HUDEP-2 (cell line): ENCODE data around the gene SRPK2.

ENCODE experiments used
- DNase-seq, 76 experiments: peaks; one replicate each; lab custom pipeline; 2025; ENCODE audit not compliant: unreplicated experiment in 76 of 76; lab: John Stamatoyannopoulos, UW

The SRPK2 gene

GRCh38 chr7:105229641-105230040 is 159.1 kb downstream of the SRPK2 start:
- no peak for DNase-seq

- DNase-seq, result no peak
These were observed 160.2 kb downstream of the SRPK2 start for GRCh38 chr7:105228555-105228954.

GRCh38 chr7:105227391-105227790 is 161.3 kb downstream of the SRPK2 start:
- no peak for DNase-seq

GRCh38 chr7:105224884-105225651 is 163.7 kb downstream of the SRPK2 start:
- peak in 8 of 76 experiments; percentile 1 to 33 (median 10) for DNase-seq

GRCh38 chr7:105222953-105223352 is 165.8 kb downstream of the SRPK2 start:
- DNase-seq, result no peak

GRCh38 chr7:105219771-105220160 is 169.0 kb downstream of the SRPK2 start:
- DNase-seq, result no peak

- DNase-seq, result no peak
These were observed 169.6 kb downstream of the SRPK2 start for GRCh38 chr7:105218939-105219770.

- no peak for DNase-seq
These were observed 170.5 kb downstream of the SRPK2 start for GRCh38 chr7:105218215-105218614.

GRCh38 chr7:105216786-105217185 is 171.9 kb downstream of the SRPK2 start:
- no peak for DNase-seq

- DNase-seq, result no peak
These were observed 172.9 kb downstream of the SRPK2 start for GRCh38 chr7:105215821-105216220.

GRCh38 chr7:105215182-105215581 is 173.5 kb downstream of the SRPK2 start:
- no peak for DNase-seq

GRCh38 chr7:105213611-105214010 is 175.1 kb downstream of the SRPK2 start:
- no peak for DNase-seq

GRCh38 chr7:105212212-105212611 is 176.5 kb downstream of the SRPK2 start:
- DNase-seq, result no peak

- DNase-seq, result peak in 37 of 76 experiments; percentile 2 to 51 (median 18)
These were observed 178.0 kb downstream of the SRPK2 start for GRCh38 chr7:105210721-105211205.

GRCh38 chr7:105209870-105210269 is 178.9 kb downstream of the SRPK2 start:
- no peak for DNase-seq

- no peak for DNase-seq
These were observed 179.3 kb downstream of the SRPK2 start for GRCh38 chr7:105209433-105209832.

GRCh38 chr7:105206985-105207384 is 181.7 kb downstream of the SRPK2 start:
- DNase-seq, result no peak

GRCh38 chr7:105205592-105206237 is 183.0 kb downstream of the SRPK2 start:
- DNase-seq, result no peak

- no peak for DNase-seq
These were observed 183.8 kb downstream of the SRPK2 start for GRCh38 chr7:105204953-105205352.

- no peak for DNase-seq
These were observed 184.2 kb downstream of the SRPK2 start for GRCh38 chr7:105204520-105204919.

GRCh38 chr7:105202616-105203015 is 186.1 kb downstream of the SRPK2 start:
- no peak for DNase-seq
